Measurements from ENCODE around the gene NR2F2.

Gene NR2F2

DNA sequence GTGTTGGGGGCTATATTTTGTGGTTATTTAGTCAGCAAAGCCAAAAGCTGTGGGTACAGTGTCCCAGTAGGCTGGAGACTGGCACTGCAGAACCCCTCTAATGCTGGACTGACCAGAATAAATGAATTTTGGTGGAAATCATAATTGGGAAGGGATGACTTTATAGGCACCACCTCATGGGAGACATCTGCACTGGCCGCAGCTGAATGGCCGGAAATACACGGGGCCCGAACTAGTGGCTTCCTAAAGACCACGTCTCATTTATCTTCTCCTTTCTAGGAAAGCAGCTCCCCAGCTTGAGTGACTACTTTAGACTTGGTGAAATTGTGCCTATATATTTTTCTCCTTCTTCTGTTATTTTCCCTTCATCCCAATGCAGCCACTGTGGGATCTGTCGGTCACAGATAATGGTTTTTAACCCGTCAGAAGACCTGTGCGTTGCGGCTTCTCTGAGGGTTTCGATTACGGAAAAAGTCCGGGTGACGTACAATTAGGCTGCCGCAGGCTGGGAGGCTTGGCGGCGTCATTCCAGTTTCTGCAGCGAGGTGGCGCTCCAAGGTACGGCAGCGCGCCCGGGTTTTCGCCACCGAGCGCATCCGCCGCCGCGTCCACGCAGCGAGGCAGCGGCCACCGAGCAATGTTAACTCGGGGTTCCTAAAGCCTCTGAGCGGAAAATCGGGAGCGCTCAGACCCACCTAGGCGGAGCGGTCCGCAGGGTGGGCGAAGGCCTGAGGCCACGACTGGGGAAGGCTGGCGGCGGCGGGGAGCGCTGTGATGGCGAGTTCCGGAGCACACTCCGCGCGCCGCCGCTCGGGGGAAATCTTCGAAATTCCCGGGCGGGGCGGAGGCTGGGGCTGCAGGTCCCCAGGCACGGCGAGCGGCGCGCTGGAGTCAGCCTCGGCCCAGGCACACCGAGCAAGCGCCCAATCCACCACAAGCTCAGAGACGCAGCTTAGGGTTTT is 26.3 kb downstream of the NR2F2 start:
- TF ChIP-seq EZH2 (IDR thresholded peaks at IDR 0.05; ENCODE audit: borderline replicate concordance, low read length): no peak
- TF ChIP-seq, protein P1, sequence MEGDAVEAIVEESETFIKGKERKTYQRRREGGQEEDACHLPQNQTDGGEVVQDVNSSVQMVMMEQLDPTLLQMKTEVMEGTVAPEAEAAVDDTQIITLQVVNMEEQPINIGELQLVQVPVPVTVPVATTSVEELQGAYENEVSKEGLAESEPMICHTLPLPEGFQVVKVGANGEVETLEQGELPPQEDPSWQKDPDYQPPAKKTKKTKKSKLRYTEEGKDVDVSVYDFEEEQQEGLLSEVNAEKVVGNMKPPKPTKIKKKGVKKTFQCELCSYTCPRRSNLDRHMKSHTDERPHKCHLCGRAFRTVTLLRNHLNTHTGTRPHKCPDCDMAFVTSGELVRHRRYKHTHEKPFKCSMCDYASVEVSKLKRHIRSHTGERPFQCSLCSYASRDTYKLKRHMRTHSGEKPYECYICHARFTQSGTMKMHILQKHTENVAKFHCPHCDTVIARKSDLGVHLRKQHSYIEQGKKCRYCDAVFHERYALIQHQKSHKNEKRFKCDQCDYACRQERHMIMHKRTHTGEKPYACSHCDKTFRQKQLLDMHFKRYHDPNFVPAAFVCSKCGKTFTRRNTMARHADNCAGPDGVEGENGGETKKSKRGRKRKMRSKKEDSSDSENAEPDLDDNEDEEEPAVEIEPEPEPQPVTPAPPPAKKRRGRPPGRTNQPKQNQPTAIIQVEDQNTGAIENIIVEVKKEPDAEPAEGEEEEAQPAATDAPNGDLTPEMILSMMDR (IDR thresholded peaks at IDR 0.05; ENCODE audit: low read length): peak; percentile 42
- Histone ChIP-seq H3K4me2 (ENCODE audit: low read length) (no peak overlapping the region), H3K9ac (ENCODE audit: low read length) (no peak overlapping the region), H3K36me3 (ENCODE audit: insufficient read depth, low read length) (no peaks in the 10 kb centered on the region), H3F3A (ENCODE audit: insufficient read depth, low read length) (no peaks in the 10 kb centered on the region), H3K27ac (ENCODE audit: low read depth, low read length, poor library complexity, severe bottlenecking) (no peak overlapping the region), H3K9me2 (ENCODE audit: low read depth, low read length) (no peaks in the 10 kb centered on the region), H3K27me3 (ENCODE audit: insufficient read depth, low read length) (no peaks in the 10 kb centered on the region; the same call in 1 of the 2 replicates), H2AFZ (ENCODE audit: low read length) (no peak overlapping the region), H3K79me2 (ENCODE audit: insufficient read depth, low read length) (no peaks in the 10 kb centered on the region), H3K4me1 (ENCODE audit: insufficient read depth, low read length, severe bottlenecking) (no peaks in the 10 kb centered on the region), H3K9me3 (ENCODE audit: low read length) (no peaks in the 10 kb centered on the region), H4K20me1 (ENCODE audit: insufficient read depth, low read length) (no peaks in the 10 kb centered on the region), H3K4me3 (ENCODE audit: low read depth, low read length, poor library complexity, severe bottlenecking) (no peak overlapping the region)

DNA sequence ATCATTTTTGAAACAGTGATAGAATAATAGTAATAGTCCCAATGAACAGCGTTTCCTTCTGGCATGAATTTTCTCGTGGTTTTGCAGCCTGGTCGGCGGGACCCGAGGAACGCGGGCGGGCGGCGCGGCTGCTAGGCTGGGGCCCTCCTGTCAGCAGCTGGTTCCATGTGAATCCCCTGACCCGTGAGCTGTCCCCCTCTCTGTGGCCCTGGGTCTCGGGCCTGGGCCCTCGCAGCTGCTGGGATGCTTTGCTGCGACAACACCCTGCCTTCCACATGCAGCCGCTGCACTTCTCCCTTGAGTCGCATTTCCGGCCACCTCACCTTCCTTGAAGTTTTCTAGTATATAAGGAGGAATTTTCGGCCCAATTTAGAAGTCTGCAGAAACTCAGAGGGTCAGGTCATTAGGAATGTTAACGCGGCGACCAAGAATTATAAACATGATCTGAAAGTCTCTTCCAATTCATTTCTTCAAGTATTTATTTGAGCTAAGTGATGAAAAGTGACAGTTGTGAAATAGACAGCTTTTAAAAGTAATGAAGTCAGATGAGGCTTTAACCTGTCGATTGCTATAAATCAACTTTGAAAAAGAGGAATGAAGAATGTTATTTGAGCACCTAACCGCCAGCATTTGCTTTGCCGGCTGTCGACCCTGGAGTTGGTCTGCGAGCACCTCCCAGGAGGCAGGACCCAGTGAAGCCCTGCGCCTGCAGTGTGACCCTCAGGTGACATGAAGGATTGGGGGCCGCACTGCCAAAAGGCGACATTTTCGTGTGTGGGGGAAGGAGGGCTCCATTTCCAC is 27.7 kb downstream of the NR2F2 start:
- no peak overlapping the region for H3K27ac ChIP-seq (ENCODE audit: low read depth, low read length, poor library complexity, severe bottlenecking)
- H3K36me3 ChIP-seq (ENCODE audit: insufficient read depth, low read length): no peaks in the 10 kb centered on the region
- H3K9ac ChIP-seq (ENCODE audit: low read length): no peak overlapping the region
- H3K4me3 ChIP-seq (ENCODE audit: low read depth, low read length, poor library complexity, severe bottlenecking): no peak overlapping the region
- H2AFZ ChIP-seq (ENCODE audit: low read length): no peak overlapping the region
- H3F3A ChIP-seq (ENCODE audit: insufficient read depth, low read length): no peaks in the 10 kb centered on the region
- no peaks in the 10 kb centered on the region for H4K20me1 ChIP-seq (ENCODE audit: insufficient read depth, low read length)
- H3K9me3 ChIP-seq (ENCODE audit: low read length): no peaks in the 10 kb centered on the region
- H3K9me2 ChIP-seq (ENCODE audit: low read depth, low read length): no peaks in the 10 kb centered on the region
- H3K79me2 ChIP-seq (ENCODE audit: insufficient read depth, low read length): no peaks in the 10 kb centered on the region
- no peak overlapping the region for H3K4me2 ChIP-seq (ENCODE audit: low read length)
- H3K27me3 ChIP-seq (ENCODE audit: insufficient read depth, low read length): no peaks in the 10 kb centered on the region
- TF ChIP-seq, protein P1 (IDR thresholded peaks at IDR 0.05; ENCODE audit: low read length): no peak
- H3K4me1 ChIP-seq (ENCODE audit: insufficient read depth, low read length, severe bottlenecking): no peaks in the 10 kb centered on the region

DNA sequence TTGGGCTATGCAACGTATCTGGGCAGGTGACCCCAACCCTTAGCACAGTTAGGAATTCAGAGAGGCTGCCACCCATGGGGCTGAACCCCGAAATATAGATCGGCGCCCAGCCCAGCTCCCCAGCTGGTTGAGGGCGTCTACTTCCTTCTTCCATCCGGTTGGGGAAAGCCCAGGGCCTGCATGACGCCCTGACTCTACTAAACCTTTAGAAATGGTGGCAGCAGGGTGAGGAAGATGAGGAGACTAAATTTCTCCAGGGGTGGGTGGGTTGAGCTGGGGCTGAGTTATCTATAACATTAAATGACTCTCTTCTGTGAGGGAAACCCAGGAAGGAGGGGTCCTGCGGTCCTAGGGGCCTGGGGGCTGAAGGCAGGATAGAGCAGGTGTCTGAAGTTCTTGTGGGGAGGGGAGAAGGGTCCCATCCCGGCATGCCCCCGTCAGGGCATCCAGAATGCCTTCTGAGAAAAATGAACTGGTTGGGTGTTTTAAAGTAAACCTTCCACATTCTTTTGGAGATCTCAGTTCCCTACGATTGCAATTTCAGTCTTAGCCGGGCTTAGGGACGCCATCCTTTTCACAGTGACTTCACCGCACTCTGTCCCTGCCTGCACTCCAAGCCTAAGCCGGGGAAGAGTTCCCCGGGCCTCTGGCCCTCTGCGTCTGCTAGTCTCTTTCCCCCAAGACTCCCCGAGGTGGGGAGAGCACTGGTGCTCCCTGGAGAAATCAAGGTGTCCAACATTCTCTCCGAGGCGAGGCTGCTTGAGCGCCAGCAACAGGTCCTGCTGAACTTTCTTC is 28.5 kb downstream of the NR2F2 start:
- no peak overlapping the region for H3K4me3 ChIP-seq (ENCODE audit: low read depth, low read length, poor library complexity, severe bottlenecking)
- no peak overlapping the region for H2AFZ ChIP-seq (ENCODE audit: low read length)
- H3K4me2 ChIP-seq (ENCODE audit: low read length): no peak overlapping the region
- H3K36me3 ChIP-seq (ENCODE audit: insufficient read depth, low read length): no peaks in the 10 kb centered on the region
- H3K9me3 ChIP-seq (ENCODE audit: low read length): no peaks in the 10 kb centered on the region
- H3K9me2 ChIP-seq (ENCODE audit: low read depth, low read length): no peaks in the 10 kb centered on the region
- H3K4me1 ChIP-seq (ENCODE audit: insufficient read depth, low read length, severe bottlenecking): no peaks in the 10 kb centered on the region
- H3K27me3 ChIP-seq (ENCODE audit: insufficient read depth, low read length): no peaks in the 10 kb centered on the region
- no peaks in the 10 kb centered on the region for H3F3A ChIP-seq (ENCODE audit: insufficient read depth, low read length)
- no peak overlapping the region for H3K9ac ChIP-seq (ENCODE audit: low read length)
- H4K20me1 ChIP-seq (ENCODE audit: insufficient read depth, low read length): no peaks in the 10 kb centered on the region
- TF ChIP-seq, protein P1 (IDR thresholded peaks at IDR 0.05; ENCODE audit: low read length): no peak
- no peak for TF ChIP-seq EZH2 (IDR thresholded peaks at IDR 0.05; ENCODE audit: borderline replicate concordance, low read length)
- H3K27ac ChIP-seq (ENCODE audit: low read depth, low read length, poor library complexity, severe bottlenecking): no peak overlapping the region
- H3K79me2 ChIP-seq (ENCODE audit: insufficient read depth, low read length): no peaks in the 10 kb centered on the region

All from OCI-LY1 (cell line).